Activated T-cell treated with anti-CD3 and anti-CD28 coated beads, Interleukin-2, amount 50 U/mL, for 1 hour (primary cell): ENCODE results near the gene TIMM21.

Experiments used
- DNase-seq: peaks from one replicate; pipeline ENCODE4 v3.0.0-alpha.2; 2020

Gene TIMM21

GRCh38 chr18:74148543-74149070 lies 284 bp downstream of the TIMM21 start:
- DNase-seq = no peak

GRCh38 chr18:74149878-74150277 lies 1.6 kb downstream of the TIMM21 start:
- no peak for DNase-seq

- DNase-seq = no peak
Measured at GRCh38 chr18:74152270-74152669, 3.9 kb downstream of the TIMM21 start.

GRCh38 chr18:74152857-74153256 lies 4.5 kb downstream of the TIMM21 start:
- no peak for DNase-seq

GRCh38 chr18:74153377-74153776 lies 5.1 kb downstream of the TIMM21 start:
- no peak for DNase-seq

- DNase-seq = no peak
Measured at GRCh38 chr18:74153793-74154192, 5.5 kb downstream of the TIMM21 start.

GRCh38 chr18:74154716-74155115 lies 6.4 kb downstream of the TIMM21 start:
- DNase-seq = no peak

- no peak for DNase-seq
Measured at GRCh38 chr18:74155276-74155675, 7.0 kb downstream of the TIMM21 start.

GRCh38 chr18:74163019-74163660 lies 14.8 kb downstream of the TIMM21 start:
- no peak for DNase-seq

GRCh38 chr18:74166386-74166785 lies 18.1 kb downstream of the TIMM21 start:
- DNase-seq = no peak

- no peak for DNase-seq
Measured at GRCh38 chr18:74171910-74172606, 23.7 kb downstream of the TIMM21 start.

- no peak for DNase-seq
Measured at GRCh38 chr18:74172697-74173433, 24.5 kb downstream of the TIMM21 start.

- no peak for DNase-seq
Measured at GRCh38 chr18:74173434-74173750, 25.1 kb downstream of the TIMM21 start.

GRCh38 chr18:74175658-74176057 lies 27.3 kb downstream of the TIMM21 start:
- no peak for DNase-seq

- DNase-seq = no peak
Measured at GRCh38 chr18:74178884-74179283, 30.6 kb downstream of the TIMM21 start.

- DNase-seq = no peak
Measured at GRCh38 chr18:74179623-74180199, 31.4 kb downstream of the TIMM21 start.

GRCh38 chr18:74182335-74182734 lies 34.0 kb downstream of the TIMM21 start:
- DNase-seq = no peak

- no peak for DNase-seq
Measured at GRCh38 chr18:74183130-74183529, 34.8 kb downstream of the TIMM21 start.

GRCh38 chr18:74184875-74185274 lies 36.6 kb downstream of the TIMM21 start:
- DNase-seq = no peak

GRCh38 chr18:74185860-74186259 lies 37.5 kb downstream of the TIMM21 start:
- no peak for DNase-seq

GRCh38 chr18:74186661-74187060 lies 38.3 kb downstream of the TIMM21 start:
- no peak for DNase-seq

- DNase-seq = no peak
Measured at GRCh38 chr18:74190086-74190485, 41.8 kb downstream of the TIMM21 start.

GRCh38 chr18:74191577-74191976 lies 43.3 kb downstream of the TIMM21 start:
- DNase-seq = no peak

GRCh38 chr18:74194691-74195090 lies 46.4 kb downstream of the TIMM21 start:
- DNase-seq = no peak
